H1 (cell line): ENCODE measurements around the gene ANGPTL8. TPM values are rescaled to one million over a fixed set of nuclear protein-coding genes. Genes with fewer than 3 reads are reported as not detected.

Experiments
- CEBPB ChIP-seq: IDR thresholded peaks from 2 replicates; pipeline ENCODE4 v1.6.1; 2012; ENCODE audit warnings: low read depth, low read length
- CHD7 ChIP-seq: fragments of 300-600 bp; sonication (generic); IDR thresholded peaks from 2 replicates; pipeline ENCODE4 v1.7.1; 2012; ENCODE audit warnings: low read length, moderate library complexity, mild to moderate bottlenecking, inconsistent platforms; ENCODE audit not compliant: insufficient replicate concordance
- polyA plus RNA-seq, 7 experiments: library from polyadenylated mRNA; depleted of rRNA in 3 of 7; stranded (reverse) in 5 of 7; unstranded in 2 of 7; fragments of >200 nt in 5 of 7; fragments of 200-250 nt in 2 of 7; gene quantifications; 1 replicate in 5 of 7; 2 replicates in 1 of 7; 4 replicates in 1 of 7; pipeline versions ENCODE4 v1.2.1 to v1.2.3, GENCODE V29; 2011 to 2013; ENCODE audit warnings: missing spikeins in 2 of 7, mixed read lengths in 2 of 7
- total RNA-seq: library from RNA; stranded (reverse); fragmentation: NEBNext Ultra II Directional; extraction: Animal tissue kit (Norgen Biotek cat#: 25700); gene quantifications from 2 replicates; pipeline ENCODE4 v1.2.1, GENCODE V29; 2021

The ANGPTL8 gene
- total and polyA plus RNA-seq, 2 of the 8 experiments (the other 6 are each of a cell fraction or from before 2014, with no cell fraction given): not detected

- TF ChIP-seq CHD7 (no peak), CEBPB (peak; percentile 40; the same call in 1 of the 2 replicates)
- TF ChIP-seq, all 59 proteins: peak for 1
Observed at GRCh38 chr19:11267316-11268085, 28.1 kb downstream of the ANGPTL8 start (continued).
